ENCODE measurements around the gene OTUB2. TPM values are rescaled to one million over a fixed set of nuclear protein-coding genes. Genes with fewer than 3 reads are reported as not detected.

Gene OTUB2
- total and polyA plus RNA-seq, 5 donors = 0.11 to 0.65 (median 0.34) TPM

GRCh38 chr14:94022532-94023411 is 3.4 kb upstream of the OTUB2 start:
- no peaks in the 10 kb centered on the region for H3K27me3 ChIP-seq (ENCODE audit: control insufficient read depth, insufficient read depth)
- no peak overlapping the region for H3K27ac ChIP-seq (ENCODE audit: low read length)
- H3K4me3 ChIP-seq (ENCODE audit: low read length) = no peak overlapping the region
- DNase-seq = peak in 1 of 3 donors; percentile 42
- no peaks in the 10 kb centered on the region for H3K9me3 ChIP-seq (ENCODE audit: control insufficient read depth, low read length)
- no peaks in the 10 kb centered on the region for H3K4me1 ChIP-seq (ENCODE audit: control insufficient read depth, insufficient read depth, low read length)
- intact Hi-C loops (cut with DNase I) = no loop called here
- 70% methylated on average over 10 of the region's 10 CpGs for WGBS
- no peak for ATAC-seq

- intact Hi-C loops (cut with DNase I) = no loop called here
- H3K27ac ChIP-seq (ENCODE audit: low read length) = no peak overlapping the region
- ATAC-seq (no peak), DNase-seq (peak in 1 of 3 donors; percentile 14)
- no peaks in the 10 kb centered on the region for H3K9me3 ChIP-seq (ENCODE audit: control insufficient read depth, low read length)
- WGBS = 93% methylated on average over 2 of the region's 2 CpGs
- H3K4me1 ChIP-seq (ENCODE audit: control insufficient read depth, insufficient read depth, low read length) = no peaks in the 10 kb centered on the region
- no peak overlapping the region for H3K4me3 ChIP-seq (ENCODE audit: low read length)
- H3K27me3 ChIP-seq (ENCODE audit: control insufficient read depth, insufficient read depth) = no peaks in the 10 kb centered on the region
Measured at GRCh38 chr14:94024549-94024948, 1.6 kb upstream of the OTUB2 start.

- Histone ChIP-seq H3K27ac (ENCODE audit: low read length) (no peak overlapping the region), H3K9me3 (ENCODE audit: control insufficient read depth, low read length) (no peaks in the 10 kb centered on the region), H3K4me3 (ENCODE audit: low read length) (no peak overlapping the region), H3K4me1 (ENCODE audit: control insufficient read depth, insufficient read depth, low read length) (no peaks in the 10 kb centered on the region), H3K27me3 (ENCODE audit: control insufficient read depth, insufficient read depth) (no peaks in the 10 kb centered on the region)
- 60% methylated on average over 6 of the region's 6 CpGs for WGBS
- intact Hi-C loops (cut with DNase I) = no loop called here
- ATAC-seq = no peak
- DNase-seq = no peak
Measured at GRCh38 chr14:94025720-94026119, 420 bp upstream of the OTUB2 start.

DNA sequence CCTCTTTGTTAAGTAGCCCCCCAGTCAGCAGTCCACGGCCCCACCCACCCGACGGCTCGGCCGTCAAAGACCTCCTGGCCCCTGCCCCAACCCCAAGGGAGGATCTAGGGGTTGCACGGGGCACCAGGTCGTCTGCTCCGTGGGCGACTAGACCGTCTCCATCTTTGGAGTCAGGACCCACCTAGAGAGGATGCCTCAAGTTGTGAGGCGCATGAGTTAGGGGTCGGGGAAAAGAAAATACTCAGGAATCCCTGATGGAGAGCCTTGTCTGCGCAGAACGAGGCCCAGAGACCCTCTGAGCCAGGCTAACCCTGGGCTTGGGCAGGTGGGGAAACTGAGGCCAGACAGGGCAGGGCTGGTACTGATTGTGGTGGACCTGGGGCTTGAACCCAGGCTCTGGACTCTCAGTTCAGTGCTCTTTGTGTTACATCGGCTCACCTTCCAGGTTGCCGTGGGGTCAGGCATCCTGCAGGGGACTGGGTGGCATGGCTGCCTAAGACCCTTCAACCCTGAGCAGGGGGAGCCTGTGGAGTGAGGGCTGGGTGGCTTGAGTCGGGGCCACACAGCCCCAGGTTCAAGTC is 839 bp downstream of the OTUB2 start:
- intact Hi-C loops (cut with DNase I) = no loop called here
- 43% methylated on average over 17 of the region's 17 CpGs for WGBS
- Histone ChIP-seq H3K27ac (ENCODE audit: low read length) (no peak overlapping the region), H3K9me3 (ENCODE audit: control insufficient read depth, low read length) (no peaks in the 10 kb centered on the region), H3K4me3 (ENCODE audit: low read length) (peak overlapping the region; percentile 71), H3K27me3 (ENCODE audit: control insufficient read depth, insufficient read depth) (no peaks in the 10 kb centered on the region), H3K4me1 (ENCODE audit: control insufficient read depth, insufficient read depth, low read length) (no peaks in the 10 kb centered on the region)
- ATAC-seq (no peak), DNase-seq (peak in 1 of 3 donors; percentile 51)

- intact Hi-C loops (cut with DNase I) = no loop called here
- Histone ChIP-seq H3K27ac (ENCODE audit: low read length) (no peak overlapping the region), H3K27me3 (ENCODE audit: control insufficient read depth, insufficient read depth) (no peaks in the 10 kb centered on the region), H3K9me3 (ENCODE audit: control insufficient read depth, low read length) (no peaks in the 10 kb centered on the region), H3K4me1 (ENCODE audit: control insufficient read depth, insufficient read depth, low read length) (no peaks in the 10 kb centered on the region), H3K4me3 (ENCODE audit: low read length) (no peak overlapping the region)
- ATAC-seq (peak in 1 of 2 donors; percentile 4), DNase-seq (peak in 1 of 3 donors; percentile 43)
- WGBS = 90% methylated on average over 14 of the region's 14 CpGs
Measured at GRCh38 chr14:94027566-94028449, 1.7 kb downstream of the OTUB2 start.

GRCh38 chr14:94028450-94028826 is 2.3 kb downstream of the OTUB2 start:
- no peak for ATAC-seq
- no peaks in the 10 kb centered on the region for H3K27me3 ChIP-seq (ENCODE audit: control insufficient read depth, insufficient read depth)
- intact Hi-C loops (cut with DNase I) = no loop called here
- no peaks in the 10 kb centered on the region for H3K9me3 ChIP-seq (ENCODE audit: control insufficient read depth, low read length)
- no peaks in the 10 kb centered on the region for H3K4me1 ChIP-seq (ENCODE audit: control insufficient read depth, insufficient read depth, low read length)
- no peak overlapping the region for H3K4me3 ChIP-seq (ENCODE audit: low read length)
- 79% methylated on average over 4 of the region's 4 CpGs for WGBS
- H3K27ac ChIP-seq (ENCODE audit: low read length) = no peak overlapping the region
- peak in 1 of 3 donors; percentile 29 for DNase-seq

GRCh38 chr14:94029265-94029664 is 3.1 kb downstream of the OTUB2 start:
- intact Hi-C loops (cut with DNase I) = no loop called here
- ATAC-seq (no peak), DNase-seq (no peak)
- Histone ChIP-seq H3K27me3 (ENCODE audit: control insufficient read depth, insufficient read depth) (no peaks in the 10 kb centered on the region), H3K4me3 (ENCODE audit: low read length) (no peak overlapping the region), H3K27ac (ENCODE audit: low read length) (no peak overlapping the region), H3K9me3 (ENCODE audit: control insufficient read depth, low read length) (no peaks in the 10 kb centered on the region), H3K4me1 (ENCODE audit: control insufficient read depth, insufficient read depth, low read length) (no peaks in the 10 kb centered on the region)
- WGBS = 68% methylated on average over 4 of the region's 4 CpGs

- no peaks in the 10 kb centered on the region for H3K4me1 ChIP-seq (ENCODE audit: control insufficient read depth, insufficient read depth, low read length)
- no peaks in the 10 kb centered on the region for H3K9me3 ChIP-seq (ENCODE audit: control insufficient read depth, low read length)
- peak in 1 of 3 donors; percentile 34 for DNase-seq
- ATAC-seq = no peak
- intact Hi-C loops (cut with DNase I) = no loop called here
- WGBS = 90% methylated on average over 7 of the region's 7 CpGs
- no peaks in the 10 kb centered on the region for H3K27me3 ChIP-seq (ENCODE audit: control insufficient read depth, insufficient read depth)
- no peak overlapping the region for H3K27ac ChIP-seq (ENCODE audit: low read length)
- no peak overlapping the region for H3K4me3 ChIP-seq (ENCODE audit: low read length)
Measured at GRCh38 chr14:94029671-94030203, 3.6 kb downstream of the OTUB2 start.

DNA sequence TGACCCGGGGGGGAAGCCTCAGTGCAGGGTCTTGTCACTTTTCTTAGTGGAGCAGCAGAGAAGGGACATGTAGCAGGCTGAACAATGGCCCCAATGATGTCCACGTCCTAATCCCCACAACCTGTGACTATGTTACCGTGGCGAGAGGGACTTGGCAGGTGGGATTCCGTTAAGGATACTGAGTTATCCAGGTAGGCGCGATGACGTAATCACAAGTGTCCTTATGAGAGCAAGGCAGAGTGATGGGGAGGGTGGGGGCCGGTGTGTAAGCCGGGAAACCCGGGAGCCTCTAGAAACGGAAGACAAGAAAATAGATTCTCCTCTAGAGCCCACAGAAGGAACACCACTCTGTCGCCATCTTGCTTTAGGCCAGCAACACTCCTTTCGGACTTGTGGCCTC is 4.4 kb downstream of the OTUB2 start:
- H3K27me3 ChIP-seq (ENCODE audit: control insufficient read depth, insufficient read depth) = no peaks in the 10 kb centered on the region
- H3K4me1 ChIP-seq (ENCODE audit: control insufficient read depth, insufficient read depth, low read length) = no peaks in the 10 kb centered on the region
- DNase-seq (no peak), ATAC-seq (no peak)
- intact Hi-C loops (cut with DNase I) = no loop called here
- H3K27ac ChIP-seq (ENCODE audit: low read length) = no peak overlapping the region
- no peaks in the 10 kb centered on the region for H3K9me3 ChIP-seq (ENCODE audit: control insufficient read depth, low read length)
- WGBS = 87% methylated on average over 14 of the region's 14 CpGs
- H3K4me3 ChIP-seq (ENCODE audit: low read length) = no peak overlapping the region

DNA sequence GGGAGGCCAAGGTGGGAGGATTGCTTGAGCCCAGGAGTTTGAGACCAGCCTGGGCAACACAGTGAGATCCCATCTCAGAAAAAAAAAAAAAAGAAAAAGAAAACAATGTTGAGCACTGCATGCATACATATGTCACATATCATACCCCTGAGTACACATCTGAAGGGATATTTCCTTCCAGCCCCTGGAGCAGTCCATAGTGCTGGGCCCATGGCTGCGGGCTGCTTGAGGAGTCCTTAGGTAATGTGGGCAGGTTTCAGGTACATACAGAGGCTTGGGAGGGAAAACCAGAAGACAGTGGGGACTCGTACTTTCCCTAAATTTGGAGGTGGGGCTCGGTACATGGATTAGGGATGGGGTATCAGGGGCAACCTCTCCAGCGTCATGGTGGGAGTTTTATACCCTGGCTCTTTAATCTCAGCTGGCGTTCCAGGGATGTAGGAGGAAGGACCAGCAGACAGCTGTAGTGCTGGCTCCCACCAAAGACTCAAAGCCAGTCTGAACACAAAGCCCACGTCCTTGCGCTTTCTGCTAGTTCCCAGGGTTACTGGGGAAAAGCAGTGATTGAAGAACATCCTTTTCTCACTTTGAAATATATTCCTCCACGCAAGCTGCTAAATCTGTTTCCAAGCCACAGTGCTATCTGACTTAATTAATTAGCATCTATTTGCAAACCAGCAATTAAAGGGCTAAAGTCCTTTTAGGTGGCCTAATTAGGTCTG is 5.2 kb downstream of the OTUB2 start:
- intact Hi-C loops (cut with DNase I) = no loop called here
- 88% methylated on average over 8 of the region's 8 CpGs for WGBS
- Histone ChIP-seq H3K4me1 (ENCODE audit: control insufficient read depth, insufficient read depth, low read length) (no peaks in the 10 kb centered on the region), H3K27me3 (ENCODE audit: control insufficient read depth, insufficient read depth) (no peaks in the 10 kb centered on the region), H3K27ac (ENCODE audit: low read length) (no peak overlapping the region), H3K9me3 (ENCODE audit: control insufficient read depth, low read length) (no peaks in the 10 kb centered on the region), H3K4me3 (ENCODE audit: low read length) (no peak overlapping the region)
- DNase-seq (no peak), ATAC-seq (no peak)
